KMS-11 (cell line): Measurements from ENCODE around the gene TGM5.

ENCODE experiments used
- H2AFZ ChIP-seq: fragments of 200-600 bp; sonication (generic); 2 replicates; pipeline ENCODE4 v1.6.1; 2016; ENCODE audit warnings: antibody characterized with exemption, mixed run types, low read depth
- H3K27ac ChIP-seq: fragments of 200-600 bp; sonication (generic); 2 replicates; pipeline ENCODE4 v1.6.1; 2016; ENCODE audit warnings: mild to moderate bottlenecking, mixed run types
- H3K27me3 ChIP-seq: fragments of 200-600 bp; sonication (generic); 2 replicates; pipeline ENCODE4 v1.6.1; 2017; ENCODE audit warnings: mild to moderate bottlenecking, low read depth, mixed run types, moderate library complexity; ENCODE audit not compliant: insufficient read depth
- H3K36me3 ChIP-seq: fragments of 200-600 bp; sonication (generic); 2 replicates; pipeline ENCODE4 v1.6.1; 2017; ENCODE audit warnings: mild to moderate bottlenecking, mixed run types; ENCODE audit not compliant: insufficient read depth
- H3K4me1 ChIP-seq: fragments of 200-600 bp; sonication (generic); 2 replicates; pipeline ENCODE4 v1.6.1; 2016; ENCODE audit warnings: mild to moderate bottlenecking, low read depth, mixed run types; ENCODE audit not compliant: poor library complexity, severe bottlenecking
- H3K4me2 ChIP-seq: fragments of 200-600 bp; sonication (generic); 2 replicates; pipeline ENCODE4 v1.7.0; 2016; ENCODE audit warnings: mild to moderate bottlenecking, mixed run types
- H3K4me3 ChIP-seq: fragments of 200-600 bp; sonication (generic); IDR thresholded peaks from 2 replicates; pipeline ENCODE4 v1.6.1; 2017; ENCODE audit warnings: low read depth, low read length, mixed read lengths; ENCODE audit not compliant: insufficient read depth
- H3K79me2 ChIP-seq: fragments of 200-600 bp; sonication (generic); 2 replicates; pipeline ENCODE4 v1.6.1; 2016; ENCODE audit warnings: low read depth, mixed run types; ENCODE audit not compliant: insufficient read depth
- H3K9ac ChIP-seq: fragments of 200-600 bp; sonication (generic); 2 replicates; pipeline ENCODE4 v1.6.1; 2016; ENCODE audit warnings: mild to moderate bottlenecking, mixed run types
- H4K20me1 ChIP-seq: fragments of 200-600 bp; sonication (generic); 2 replicates; pipeline ENCODE4 v1.6.1; 2016; ENCODE audit warnings: mild to moderate bottlenecking, mixed run types; ENCODE audit not compliant: insufficient read depth
- TF ChIP-seq, protein P1 (sequence below): fragments of 200-600 bp; sonication (generic); conservative IDR thresholded peaks from 2 replicates; pipeline ENCODE4 v1.6.1; 2017; ENCODE audit warnings: low read depth, mild to moderate bottlenecking, antibody characterized with exemption, low read length, moderate library complexity, mixed read lengths

The TGM5 gene

DNA sequence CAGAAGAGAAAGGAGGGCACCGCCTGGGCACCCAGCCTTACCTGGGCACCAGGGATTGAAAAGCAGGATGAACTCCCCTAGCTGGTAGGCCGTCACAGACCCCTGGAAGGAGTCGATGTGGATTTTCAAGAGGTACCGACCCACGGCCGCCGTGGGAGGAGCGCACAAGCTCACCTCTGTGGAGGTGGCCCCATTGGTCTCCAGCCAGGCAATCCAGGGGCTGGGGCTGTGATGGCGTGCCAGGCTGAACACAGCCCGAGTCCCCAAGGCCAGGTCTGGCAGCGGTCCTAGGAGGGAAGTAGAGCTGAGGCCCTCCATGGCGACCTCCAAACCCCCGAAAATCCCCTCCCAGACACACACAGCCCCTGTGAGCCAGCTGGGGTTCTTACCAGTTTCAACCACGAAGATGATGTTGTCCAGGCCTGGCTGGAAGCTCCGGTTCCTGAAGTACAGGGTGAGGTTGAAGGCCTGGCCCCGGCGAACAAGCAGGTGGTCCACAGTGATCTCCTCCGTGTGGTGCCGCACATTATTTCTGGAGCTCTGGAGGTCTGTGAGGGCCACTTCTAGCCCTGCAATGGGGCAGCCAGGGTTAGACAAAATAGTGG lies 6.6 kb downstream of the TGM5 start:
- no peaks in the 10 kb centered on the region for H3K27me3 ChIP-seq
- no peak overlapping the region for H3K4me3 ChIP-seq
- H3K79me2 ChIP-seq = no peaks in the 10 kb centered on the region
- H3K4me1 ChIP-seq = no peaks in the 10 kb centered on the region
- no peak overlapping the region for H2AFZ ChIP-seq
- no peaks in the 10 kb centered on the region for H3K36me3 ChIP-seq
- no peak overlapping the region for H3K27ac ChIP-seq
- no peaks in the 10 kb centered on the region for H4K20me1 ChIP-seq
- H3K4me2 ChIP-seq = no peak overlapping the region
- TF ChIP-seq, protein P1, sequence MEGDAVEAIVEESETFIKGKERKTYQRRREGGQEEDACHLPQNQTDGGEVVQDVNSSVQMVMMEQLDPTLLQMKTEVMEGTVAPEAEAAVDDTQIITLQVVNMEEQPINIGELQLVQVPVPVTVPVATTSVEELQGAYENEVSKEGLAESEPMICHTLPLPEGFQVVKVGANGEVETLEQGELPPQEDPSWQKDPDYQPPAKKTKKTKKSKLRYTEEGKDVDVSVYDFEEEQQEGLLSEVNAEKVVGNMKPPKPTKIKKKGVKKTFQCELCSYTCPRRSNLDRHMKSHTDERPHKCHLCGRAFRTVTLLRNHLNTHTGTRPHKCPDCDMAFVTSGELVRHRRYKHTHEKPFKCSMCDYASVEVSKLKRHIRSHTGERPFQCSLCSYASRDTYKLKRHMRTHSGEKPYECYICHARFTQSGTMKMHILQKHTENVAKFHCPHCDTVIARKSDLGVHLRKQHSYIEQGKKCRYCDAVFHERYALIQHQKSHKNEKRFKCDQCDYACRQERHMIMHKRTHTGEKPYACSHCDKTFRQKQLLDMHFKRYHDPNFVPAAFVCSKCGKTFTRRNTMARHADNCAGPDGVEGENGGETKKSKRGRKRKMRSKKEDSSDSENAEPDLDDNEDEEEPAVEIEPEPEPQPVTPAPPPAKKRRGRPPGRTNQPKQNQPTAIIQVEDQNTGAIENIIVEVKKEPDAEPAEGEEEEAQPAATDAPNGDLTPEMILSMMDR = no peak
- H3K9ac ChIP-seq = no peak overlapping the region

DNA sequence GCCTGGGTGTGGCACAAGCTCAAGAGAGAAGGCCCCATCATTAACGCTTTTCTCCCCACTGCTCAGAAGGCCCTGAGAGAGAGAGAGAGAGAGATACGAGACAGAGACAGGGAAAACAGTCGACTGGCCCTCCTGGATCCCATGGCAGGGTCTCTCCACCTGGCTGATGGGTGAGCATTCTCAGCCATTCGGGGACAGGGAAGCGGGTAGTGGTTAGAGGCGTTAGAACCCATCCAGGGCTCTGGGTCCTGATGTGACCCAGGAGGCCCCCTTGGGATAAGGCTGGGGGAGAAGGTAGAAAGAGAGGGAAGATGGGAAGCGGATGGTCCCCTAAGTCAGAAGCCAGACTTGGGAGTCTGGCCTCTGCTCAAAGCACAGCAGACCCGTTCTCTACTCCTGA lies 7.9 kb downstream of the TGM5 start:
- Histone ChIP-seq H3K36me3 (no peaks in the 10 kb centered on the region), H3K27me3 (no peaks in the 10 kb centered on the region), H3K4me1 (peaks cover 8% of the 10 kb centered on the region), H3K9ac (no peak overlapping the region), H3K79me2 (no peaks in the 10 kb centered on the region), H3K27ac (no peak overlapping the region), H4K20me1 (no peaks in the 10 kb centered on the region), H3K4me2 (no peak overlapping the region), H2AFZ (no peak overlapping the region), H3K4me3 (no peak overlapping the region)
- TF ChIP-seq, protein P1 = no peak

DNA sequence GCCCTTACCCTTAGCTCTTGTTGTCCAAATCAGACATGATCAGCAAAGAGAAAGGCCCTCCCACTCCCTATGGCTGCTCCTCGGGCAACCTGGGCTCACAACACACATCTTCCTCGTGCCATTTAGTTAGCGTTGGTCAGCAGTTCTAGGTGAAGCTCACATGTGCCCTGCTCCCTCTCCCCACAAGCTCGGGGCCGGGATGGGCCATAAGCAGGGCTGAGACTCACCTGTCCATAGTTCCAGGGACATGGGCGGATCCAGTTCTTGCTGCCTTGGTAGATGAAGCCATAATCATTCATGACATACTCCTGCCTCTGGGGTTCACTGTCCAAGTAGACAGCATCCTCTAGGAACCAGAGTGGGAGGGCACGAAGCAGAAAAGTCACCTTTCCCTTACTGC lies 10.4 kb downstream of the TGM5 start:
- Histone ChIP-seq H3K4me2 (no peak overlapping the region), H3K4me3 (no peak overlapping the region), H2AFZ (no peak overlapping the region), H3K9ac (no peak overlapping the region), H3K36me3 (no peaks in the 10 kb centered on the region), H4K20me1 (no peaks in the 10 kb centered on the region), H3K4me1 (peaks cover 18% of the 10 kb centered on the region), H3K27me3 (no peaks in the 10 kb centered on the region), H3K79me2 (no peaks in the 10 kb centered on the region), H3K27ac (no peak overlapping the region)
- TF ChIP-seq, protein P1 = no peak

DNA sequence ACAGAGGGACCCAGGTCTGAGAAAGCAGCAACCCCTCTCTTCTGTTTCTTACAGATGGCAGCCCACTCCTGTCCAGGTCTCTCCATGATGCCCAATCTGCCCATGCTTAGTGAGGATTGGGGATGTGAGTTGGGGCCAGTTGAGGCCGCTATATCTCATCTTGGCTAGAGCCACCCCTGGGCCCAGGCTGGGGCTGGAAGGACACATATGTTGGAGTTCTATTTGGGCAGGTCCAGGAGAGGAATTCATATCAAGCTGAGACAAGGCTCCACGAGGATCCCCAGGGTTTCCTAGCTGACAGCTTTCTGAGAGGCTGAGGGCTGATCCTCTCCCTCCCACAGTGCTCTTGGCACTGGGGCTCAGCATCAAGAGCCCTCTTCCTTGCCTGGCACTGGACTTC lies 11.4 kb downstream of the TGM5 start:
- Histone ChIP-seq H3K4me2 (no peak overlapping the region), H2AFZ (no peak overlapping the region), H3K79me2 (no peaks in the 10 kb centered on the region), H3K4me3 (no peak overlapping the region), H3K9ac (no peak overlapping the region), H3K4me1 (peaks cover 18% of the 10 kb centered on the region), H3K36me3 (no peaks in the 10 kb centered on the region), H4K20me1 (no peaks in the 10 kb centered on the region), H3K27me3 (no peaks in the 10 kb centered on the region), H3K27ac (no peak overlapping the region)
- TF ChIP-seq, protein P1 = no peak
